ENCODE data around the gene SYDE2.

DNA sequence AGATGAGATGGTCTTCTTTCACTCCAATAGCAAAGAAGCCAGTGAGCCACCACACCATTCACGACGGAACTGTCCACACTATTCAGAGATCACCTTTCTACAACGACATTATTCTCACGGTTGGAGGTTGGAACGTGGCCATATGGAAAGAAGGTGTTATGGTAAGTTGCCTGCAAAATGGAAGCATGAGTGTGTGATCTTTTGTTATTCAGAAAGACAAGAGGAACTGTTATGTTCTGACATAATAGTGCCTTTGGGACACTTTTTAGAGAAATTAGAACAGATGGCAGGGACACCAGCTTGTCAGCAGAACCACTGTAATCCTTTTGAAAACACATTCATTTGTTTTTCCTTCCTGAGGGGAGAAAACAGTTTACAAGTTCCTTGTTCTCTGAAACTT lies 76.7 kb downstream of the SYDE2 start:
- TF ChIP-seq, protein P1, sequence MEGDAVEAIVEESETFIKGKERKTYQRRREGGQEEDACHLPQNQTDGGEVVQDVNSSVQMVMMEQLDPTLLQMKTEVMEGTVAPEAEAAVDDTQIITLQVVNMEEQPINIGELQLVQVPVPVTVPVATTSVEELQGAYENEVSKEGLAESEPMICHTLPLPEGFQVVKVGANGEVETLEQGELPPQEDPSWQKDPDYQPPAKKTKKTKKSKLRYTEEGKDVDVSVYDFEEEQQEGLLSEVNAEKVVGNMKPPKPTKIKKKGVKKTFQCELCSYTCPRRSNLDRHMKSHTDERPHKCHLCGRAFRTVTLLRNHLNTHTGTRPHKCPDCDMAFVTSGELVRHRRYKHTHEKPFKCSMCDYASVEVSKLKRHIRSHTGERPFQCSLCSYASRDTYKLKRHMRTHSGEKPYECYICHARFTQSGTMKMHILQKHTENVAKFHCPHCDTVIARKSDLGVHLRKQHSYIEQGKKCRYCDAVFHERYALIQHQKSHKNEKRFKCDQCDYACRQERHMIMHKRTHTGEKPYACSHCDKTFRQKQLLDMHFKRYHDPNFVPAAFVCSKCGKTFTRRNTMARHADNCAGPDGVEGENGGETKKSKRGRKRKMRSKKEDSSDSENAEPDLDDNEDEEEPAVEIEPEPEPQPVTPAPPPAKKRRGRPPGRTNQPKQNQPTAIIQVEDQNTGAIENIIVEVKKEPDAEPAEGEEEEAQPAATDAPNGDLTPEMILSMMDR (IDR thresholded peaks at IDR 0.05): no peak
- no peak for TF ChIP-seq POLR2A (IDR thresholded peaks at IDR 0.05)
